Lower leg skin (tissue), 4 donors: Measurements from ENCODE around the gene TJAP1. TPM values are rescaled to one million over a fixed set of nuclear protein-coding genes. Genes with fewer than 3 reads are reported as not detected.

ENCODE experiments used
- DNase-seq, 2 donors: peaks; one replicate each; pipeline ENCODE4 v3.0.0-alpha.2; 2019; ENCODE audit warnings: low spot score in 2 of 2
- H3K4me3 ChIP-seq: fragments of 200-600 bp; sonication (generic); 2 replicates; pipeline ENCODE4 v1.5.1; 2017; ENCODE audit warnings: mild to moderate bottlenecking, low read depth; ENCODE audit not compliant: poor library complexity, severe bottlenecking
- POLR2A ChIP-seq, 2 donors: fragments of 450-650 bp; IDR thresholded peaks; one replicate each; pipeline ENCODE4 v1.6.1; 2016 to 2017; ENCODE audit warnings: antibody characterized with exemption in 2 of 2, mild to moderate bottlenecking in 1 of 2, moderate library complexity in 1 of 2
- WGBS, 2 donors: methylation state at CpG; one replicate each; pipeline ENCODE4 v1.1.5; 2018; 5-methylcytosine and 5-hydroxymethylcytosine counted together
- intact Hi-C: fragments of 100-400 bp; cut with DNase I; formaldehyde crosslinking; loops from one replicate; pipeline ENCODE4 v1.15.0; 2023; ENCODE audit warnings: low total_unique reads
- total RNA-seq, 4 donors: library from RNA; depleted of rRNA; stranded (reverse); fragments of >200 nt; gene quantifications; one replicate each; pipeline ENCODE4 v1.1.0, GENCODE V29; 2016
- TF ChIP-seq, protein P1 (sequence below), 3 donors: fragments of 450-650 bp; IDR thresholded peaks; one replicate each; pipeline ENCODE4 v1.5.1; 2016; ENCODE audit warnings: antibody characterized with exemption in 3 of 3, mild to moderate bottlenecking in 3 of 3, moderate library complexity in 2 of 3

Gene TJAP1
- total RNA-seq, 4 donors from 2014 or later: 15.9 to 30.4 (median 23.8) TPM

DNA sequence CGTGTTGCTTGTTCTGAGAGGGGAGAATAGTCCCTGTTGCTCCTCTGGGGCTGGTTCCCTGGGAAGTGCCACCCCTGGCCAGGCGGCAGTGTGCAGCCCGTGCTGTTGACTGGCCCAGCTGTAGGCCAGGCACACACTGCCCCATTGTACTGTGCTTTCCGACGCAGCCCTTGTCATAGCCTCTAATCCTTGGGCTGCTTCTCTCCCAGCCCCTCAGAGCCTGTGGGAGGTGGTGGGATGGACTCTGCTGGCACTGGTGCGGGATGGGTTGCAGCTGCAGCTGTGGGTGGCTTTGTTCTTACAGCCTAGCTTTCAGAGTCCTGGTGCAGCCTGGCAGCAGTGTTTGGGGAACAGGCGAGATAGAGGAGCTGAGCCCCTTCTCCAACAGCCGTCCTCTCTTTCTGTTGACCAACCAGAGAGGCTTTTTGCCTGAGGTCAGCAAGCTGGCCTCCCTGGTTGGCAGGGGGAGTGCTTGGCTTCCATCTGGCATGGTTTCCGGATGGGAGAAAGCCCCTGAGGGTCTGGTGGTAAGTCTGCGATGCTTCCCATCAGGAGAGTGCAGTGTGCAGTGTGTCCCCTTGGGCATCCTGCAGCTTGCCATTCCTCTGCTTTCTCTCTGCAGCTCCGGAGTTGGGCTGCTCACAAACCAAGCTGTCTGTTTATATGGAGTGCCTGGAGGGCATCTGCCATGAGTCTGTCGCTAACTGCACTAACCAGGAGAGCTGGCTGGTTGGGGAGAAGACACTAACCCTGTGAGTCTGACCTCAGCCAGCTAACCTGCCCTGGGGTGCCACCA is 12.1 kb downstream of the TJAP1 start:
- TF ChIP-seq, protein P1, sequence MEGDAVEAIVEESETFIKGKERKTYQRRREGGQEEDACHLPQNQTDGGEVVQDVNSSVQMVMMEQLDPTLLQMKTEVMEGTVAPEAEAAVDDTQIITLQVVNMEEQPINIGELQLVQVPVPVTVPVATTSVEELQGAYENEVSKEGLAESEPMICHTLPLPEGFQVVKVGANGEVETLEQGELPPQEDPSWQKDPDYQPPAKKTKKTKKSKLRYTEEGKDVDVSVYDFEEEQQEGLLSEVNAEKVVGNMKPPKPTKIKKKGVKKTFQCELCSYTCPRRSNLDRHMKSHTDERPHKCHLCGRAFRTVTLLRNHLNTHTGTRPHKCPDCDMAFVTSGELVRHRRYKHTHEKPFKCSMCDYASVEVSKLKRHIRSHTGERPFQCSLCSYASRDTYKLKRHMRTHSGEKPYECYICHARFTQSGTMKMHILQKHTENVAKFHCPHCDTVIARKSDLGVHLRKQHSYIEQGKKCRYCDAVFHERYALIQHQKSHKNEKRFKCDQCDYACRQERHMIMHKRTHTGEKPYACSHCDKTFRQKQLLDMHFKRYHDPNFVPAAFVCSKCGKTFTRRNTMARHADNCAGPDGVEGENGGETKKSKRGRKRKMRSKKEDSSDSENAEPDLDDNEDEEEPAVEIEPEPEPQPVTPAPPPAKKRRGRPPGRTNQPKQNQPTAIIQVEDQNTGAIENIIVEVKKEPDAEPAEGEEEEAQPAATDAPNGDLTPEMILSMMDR (IDR thresholded peaks at IDR 0.05): no peak
- no peak for TF ChIP-seq POLR2A (IDR thresholded peaks at IDR 0.05)
- no peak overlapping the region for H3K4me3 ChIP-seq
- no peak for DNase-seq
- intact Hi-C loops: no loop called here
- WGBS, 2 donors: 61 to 71% methylated on average over 10 to 12 of the region's 12 CpGs

DNA sequence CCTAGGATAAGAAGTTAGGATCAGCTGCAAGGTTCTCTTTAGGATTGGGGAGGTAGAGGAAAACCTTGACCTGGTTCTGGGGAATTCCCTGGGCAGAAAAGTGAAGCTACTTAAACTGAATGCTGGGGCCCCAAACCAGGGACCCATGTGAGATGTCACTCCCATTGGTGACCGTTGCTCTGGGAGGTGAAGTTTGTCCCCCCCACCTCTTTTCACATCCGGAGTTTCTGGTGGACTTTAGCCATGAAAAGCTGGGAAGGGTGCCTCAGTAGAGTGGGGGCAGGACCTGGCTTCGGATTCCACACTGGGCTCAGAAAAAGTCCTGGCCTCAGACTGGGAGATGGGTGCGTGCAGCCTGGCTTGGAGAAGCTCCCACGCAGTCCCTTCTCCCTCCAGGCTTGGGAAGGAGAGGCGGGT is 13.2 kb downstream of the TJAP1 start:
- H3K4me3 ChIP-seq: no peak overlapping the region
- intact Hi-C loops: no loop called here
- no peak for TF ChIP-seq POLR2A (IDR thresholded peaks at IDR 0.05)
- TF ChIP-seq, protein P1 (IDR thresholded peaks at IDR 0.05): no peak
- no peak for DNase-seq
- WGBS, 2 donors: 50 to 51% methylated on average over 6 of the region's 6 CpGs

DNA sequence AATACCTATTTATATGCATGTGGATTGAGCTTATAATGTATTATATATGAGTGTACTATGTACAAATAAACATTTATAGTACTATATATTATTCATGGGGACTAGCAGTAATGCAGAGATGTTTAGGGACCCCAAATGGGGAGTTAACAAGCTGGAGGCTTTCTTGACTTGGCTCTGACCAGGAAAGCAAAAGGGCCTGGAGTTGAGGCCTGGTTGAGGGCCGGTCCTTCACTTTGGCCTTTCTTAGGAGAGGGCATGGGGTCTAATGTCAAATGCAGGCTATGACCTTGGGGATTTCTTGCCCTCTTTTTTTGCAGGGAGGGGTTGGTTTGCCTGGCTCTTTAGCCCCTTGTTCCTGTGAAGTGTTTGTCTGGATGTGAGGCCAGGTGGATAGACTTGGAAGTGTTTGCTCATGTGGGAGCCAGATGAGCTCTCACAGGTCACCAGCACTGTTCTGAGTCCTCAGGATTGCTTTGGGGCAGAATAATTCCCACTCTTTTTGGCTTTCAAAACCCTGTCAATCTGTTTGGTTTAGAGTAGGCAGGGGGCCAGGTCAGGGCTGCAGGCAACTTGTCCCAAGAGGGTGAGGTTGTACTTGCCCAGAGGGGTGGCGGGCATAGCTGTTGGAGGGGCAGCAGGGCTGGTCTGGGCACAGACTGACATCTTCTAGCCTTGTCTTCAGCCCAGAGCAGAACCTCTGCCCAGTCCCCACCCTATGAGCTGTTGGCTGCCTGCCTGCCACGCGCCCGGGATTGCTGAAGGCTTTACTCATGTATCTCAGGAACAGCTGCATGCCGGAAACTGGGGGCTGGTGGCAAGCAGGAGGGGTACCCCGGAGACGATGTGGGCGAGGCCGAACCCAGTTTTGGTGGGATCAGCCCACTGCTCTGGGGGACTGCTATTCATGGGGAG is 14.6 kb downstream of the TJAP1 start:
- 13 to 20% methylated on average over 9 to 10 of the region's 10 CpGs for WGBS, 2 donors
- intact Hi-C loops: no loop called here
- no peak for TF ChIP-seq POLR2A (IDR thresholded peaks at IDR 0.05)
- TF ChIP-seq, protein P1 (IDR thresholded peaks at IDR 0.05): no peak
- no peak overlapping the region for H3K4me3 ChIP-seq
- peak; percentile 79 to 95 for DNase-seq

DNA sequence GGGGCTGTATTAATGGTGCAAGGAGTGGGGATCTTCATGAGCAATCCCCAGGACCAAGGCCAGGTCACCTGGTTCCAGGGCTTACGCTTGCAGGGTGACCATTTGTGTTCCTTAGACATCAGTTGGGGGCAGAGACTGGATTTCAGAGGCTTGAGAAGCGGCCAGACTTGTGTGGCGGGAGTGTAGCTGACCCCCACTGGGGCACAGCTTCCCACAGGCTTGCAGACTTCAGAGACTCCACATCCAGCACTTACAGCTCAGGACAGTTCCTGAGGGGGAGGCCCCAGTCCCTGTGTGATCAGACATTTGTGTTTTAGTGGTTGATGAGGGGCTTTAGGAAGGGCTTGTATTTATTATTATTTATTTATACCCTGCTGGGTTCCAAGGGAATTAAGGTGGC is 15.3 kb downstream of the TJAP1 start:
- intact Hi-C loops: no loop called here
- DNase-seq: no peak
- H3K4me3 ChIP-seq: no peak overlapping the region
- 50 to 53% methylated on average over 2 to 3 of the region's 3 CpGs for WGBS, 2 donors
- TF ChIP-seq POLR2A (IDR thresholded peaks at IDR 0.05): no peak
- TF ChIP-seq, protein P1 (IDR thresholded peaks at IDR 0.05): no peak

DNA sequence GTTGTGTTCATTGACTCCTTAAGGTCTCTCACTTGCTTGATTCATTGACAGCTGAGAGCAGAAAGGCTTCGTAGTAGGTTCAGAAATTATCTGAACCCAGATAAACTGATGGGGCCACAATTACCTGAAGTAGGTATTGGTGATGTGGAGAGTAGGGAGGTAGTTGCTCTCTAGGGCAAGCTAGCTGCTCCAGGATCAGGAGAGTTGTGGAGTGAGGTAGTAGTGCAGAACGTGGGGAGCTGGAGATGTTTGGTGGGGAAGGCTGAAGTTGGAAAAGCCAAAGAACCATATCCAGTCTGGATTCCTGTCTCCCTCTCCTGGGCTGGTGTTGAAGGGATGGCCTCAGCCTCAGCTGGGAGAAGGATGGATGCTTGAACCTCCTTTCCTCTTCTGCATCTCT is 15.9 kb downstream of the TJAP1 start:
- 67 to 69% methylated on average over 2 of the region's 2 CpGs for WGBS, 2 donors
- intact Hi-C loops: no loop called here
- no peak for DNase-seq
- H3K4me3 ChIP-seq: no peak overlapping the region
- no peak for TF ChIP-seq POLR2A (IDR thresholded peaks at IDR 0.05)
- TF ChIP-seq, protein P1 (IDR thresholded peaks at IDR 0.05): no peak
